Measurements from ENCODE around the gene ADGRG7. TPM values are rescaled to one million over a fixed set of nuclear protein-coding genes. Genes with fewer than 3 reads are reported as not detected.

The ADGRG7 gene
- polyA plus RNA-seq, 1 donor (not counting 4 experiments of a cell fraction or from before 2014, with no cell fraction given) = 0.03 TPM

GRCh38 chr3:100697172-100697571, 87.8 kb downstream of the ADGRG7 start:
- Histone ChIP-seq H3K9ac (ENCODE audit: control insufficient read depth, extremely low read depth, insufficient read depth, low read length) (no peak overlapping the region), H3K4me1 (ENCODE audit: control insufficient read depth, extremely low read depth, insufficient read depth, low read length) (peaks cover 20% of the 10 kb centered on the region), H3K9me3 (ENCODE audit: control insufficient read depth, low read depth, low read length) (no peaks in the 10 kb centered on the region), H3K4me3 (ENCODE audit: control insufficient read depth in 2 of 3, extremely low read depth in 1 of 3, insufficient read depth in 2 of 3, low read depth in 1 of 3, low read length in 3 of 3) (no peak overlapping the region), H2AFZ (ENCODE audit: control insufficient read depth, low read length) (no peak overlapping the region), H3K27ac (ENCODE audit: control insufficient read depth, insufficient read depth, low read length) (no peak overlapping the region), H3K79me2 (ENCODE audit: control insufficient read depth, insufficient read depth, low read length) (no peaks in the 10 kb centered on the region), H3K36me3 (ENCODE audit: control insufficient read depth in 2 of 2, extremely low read depth in 1 of 2, insufficient read depth in 2 of 2, low read length in 2 of 2) (no peaks in the 10 kb centered on the region), H3K9me1 (ENCODE audit: control insufficient read depth, extremely low read depth, insufficient read depth, low read length) (no peaks in the 10 kb centered on the region), H3K27me3 (ENCODE audit: control insufficient read depth, extremely low read depth, insufficient read depth, low read length) (no peaks in the 10 kb centered on the region), H4K20me1 (ENCODE audit: control insufficient read depth, extremely low read depth, insufficient read depth, low read length) (no peaks in the 10 kb centered on the region), H3K4me2 (ENCODE audit: control insufficient read depth, extremely low read depth, insufficient read depth, low read depth, low read length) (no peak overlapping the region)
- TF ChIP-seq EZH2 (IDR thresholded peaks at IDR 0.05; ENCODE audit: low read length) (no peak), CTCF (optimal IDR thresholded peaks at IDR 0.05 in 1 of 3, IDR thresholded peaks at IDR 0.05 in 1 of 3, conservative IDR thresholded peaks at IDR 0.05 in 1 of 3; ENCODE audit: extremely low read depth in 1 of 3, insufficient read depth in 2 of 3, low read length in 3 of 3) (no peak)
- dilution Hi-C loops (cut with MboI; ENCODE audit: extremely low pct_ligation_motif_present, low sequenced_read_pairs) = no loop called here
- DNase-seq (ENCODE audit: low read depth, low spot score) (no peak), FAIRE-seq (no peak)

GRCh38 chr3:100697723-100698285, 88.4 kb downstream of the ADGRG7 start:
- Histone ChIP-seq H3K36me3 (ENCODE audit: control insufficient read depth in 2 of 2, extremely low read depth in 1 of 2, insufficient read depth in 2 of 2, low read length in 2 of 2) (no peaks in the 10 kb centered on the region), H3K9me3 (ENCODE audit: control insufficient read depth, low read depth, low read length) (no peaks in the 10 kb centered on the region), H3K27ac (ENCODE audit: control insufficient read depth, insufficient read depth, low read length) (no peak overlapping the region), H2AFZ (ENCODE audit: control insufficient read depth, low read length) (no peak overlapping the region), H3K4me1 (ENCODE audit: control insufficient read depth, extremely low read depth, insufficient read depth, low read length) (peaks cover 24% of the 10 kb centered on the region), H4K20me1 (ENCODE audit: control insufficient read depth, extremely low read depth, insufficient read depth, low read length) (no peaks in the 10 kb centered on the region), H3K9ac (ENCODE audit: control insufficient read depth, extremely low read depth, insufficient read depth, low read length) (no peak overlapping the region), H3K79me2 (ENCODE audit: control insufficient read depth, insufficient read depth, low read length) (no peaks in the 10 kb centered on the region), H3K4me3 (ENCODE audit: control insufficient read depth in 2 of 3, extremely low read depth in 1 of 3, insufficient read depth in 2 of 3, low read depth in 1 of 3, low read length in 3 of 3) (no peak overlapping the region), H3K9me1 (ENCODE audit: control insufficient read depth, extremely low read depth, insufficient read depth, low read length) (no peaks in the 10 kb centered on the region), H3K27me3 (ENCODE audit: control insufficient read depth, extremely low read depth, insufficient read depth, low read length) (no peaks in the 10 kb centered on the region), H3K4me2 (ENCODE audit: control insufficient read depth, extremely low read depth, insufficient read depth, low read depth, low read length) (no peak overlapping the region)
- dilution Hi-C loops (cut with MboI; ENCODE audit: extremely low pct_ligation_motif_present, low sequenced_read_pairs) = no loop called here
- FAIRE-seq = no peak
- no peak for TF ChIP-seq CTCF (optimal IDR thresholded peaks at IDR 0.05 in 1 of 3, IDR thresholded peaks at IDR 0.05 in 1 of 3, conservative IDR thresholded peaks at IDR 0.05 in 1 of 3; ENCODE audit: extremely low read depth in 1 of 3, insufficient read depth in 2 of 3, low read length in 3 of 3)
- no peak for TF ChIP-seq EZH2 (IDR thresholded peaks at IDR 0.05; ENCODE audit: low read length)
- no peak for DNase-seq (ENCODE audit: low read depth, low spot score)

Measured in keratinocyte (primary cell).